GM19455 (cell line): ENCODE data around the gene SRSF12.
"Not testable (repeated sequence)": the region's sequence is repeated elsewhere in the genome, so short reads cannot be mapped to it uniquely, and the experiment has no call there.

Experiments
- ATAC-seq: cut with Tn5 transposase; IDR thresholded peaks from one replicate; pipeline ENCODE4 v1.9.1; 2021; ENCODE audit not compliant: unreplicated experiment

The SRSF12 gene

GRCh38 chr6:89073840-89074239 lies 44.0 kb downstream of the SRSF12 start:
- no peak for ATAC-seq

- no peak for ATAC-seq
Measured at GRCh38 chr6:89073014-89073620, 44.8 kb downstream of the SRSF12 start.

DNA sequence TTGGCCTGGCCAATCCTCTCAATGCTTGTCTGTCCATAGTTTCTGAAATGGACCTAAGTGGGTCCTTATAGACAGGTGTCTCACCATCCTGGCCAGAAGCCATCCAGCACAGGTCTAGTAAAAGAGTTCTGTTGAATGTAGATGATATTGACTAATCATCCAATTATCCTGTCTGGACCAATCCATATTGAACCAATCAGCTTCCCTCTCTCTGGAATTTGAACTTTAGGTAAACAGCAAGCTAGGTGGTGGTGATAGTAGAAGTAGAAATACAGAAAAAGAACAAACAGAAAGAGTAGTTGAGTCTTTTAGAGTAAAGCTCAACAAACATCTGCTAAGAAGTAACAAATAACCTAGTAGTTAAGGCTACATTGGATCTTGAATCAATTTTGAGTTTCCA lies 46.8 kb downstream of the SRSF12 start:
- no peak for ATAC-seq

DNA sequence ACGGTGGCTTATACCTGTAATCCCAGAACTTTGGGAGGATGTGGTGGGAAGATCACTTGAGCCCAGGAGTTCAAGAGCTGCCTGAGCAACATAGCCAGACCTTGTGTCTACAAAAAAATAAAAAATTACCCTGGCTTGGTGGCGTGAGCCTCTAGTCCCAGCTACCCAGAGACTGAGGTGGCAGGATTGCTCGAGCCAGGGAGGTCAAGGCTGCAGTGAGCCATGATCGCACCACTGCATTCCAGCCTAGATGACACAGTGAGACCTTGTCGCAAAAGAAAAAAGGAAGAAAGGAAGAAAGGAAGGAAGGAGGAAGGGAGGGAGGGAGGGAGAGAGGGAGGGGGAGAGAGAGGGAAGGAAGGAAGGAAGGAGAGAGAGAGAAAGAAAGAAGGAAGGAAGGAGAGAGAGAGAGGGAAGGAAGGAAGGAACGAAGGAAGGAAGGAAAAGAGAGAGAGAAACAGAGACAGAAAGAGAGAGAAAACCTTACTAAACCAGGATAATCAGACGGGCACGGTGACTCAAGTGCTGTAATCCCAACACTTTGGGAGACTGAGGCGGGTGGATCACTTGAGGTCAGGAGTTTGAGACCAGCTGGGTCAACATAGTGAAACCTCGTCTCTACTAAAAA lies 48.2 kb downstream of the SRSF12 start:
- ATAC-seq = no peak

DNA sequence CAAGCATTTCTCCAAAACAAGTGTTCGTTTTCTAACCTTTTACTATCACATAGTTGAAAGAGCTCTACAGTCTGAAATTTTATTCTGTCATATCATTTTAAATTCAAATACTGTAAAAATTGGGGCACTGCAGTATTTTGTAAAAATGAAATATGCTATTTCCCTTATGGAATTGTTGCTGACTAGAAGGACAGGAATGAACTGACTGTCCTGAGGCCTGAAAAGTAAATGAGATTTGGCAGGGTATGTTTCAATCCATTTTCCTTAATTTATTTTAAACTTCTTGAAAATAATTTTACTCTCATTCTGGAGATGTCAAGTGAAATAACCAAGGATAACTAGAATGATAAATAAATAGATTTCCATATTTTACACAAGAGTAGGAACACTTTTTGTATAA lies 49.2 kb downstream of the SRSF12 start:
- no peak for ATAC-seq

DNA sequence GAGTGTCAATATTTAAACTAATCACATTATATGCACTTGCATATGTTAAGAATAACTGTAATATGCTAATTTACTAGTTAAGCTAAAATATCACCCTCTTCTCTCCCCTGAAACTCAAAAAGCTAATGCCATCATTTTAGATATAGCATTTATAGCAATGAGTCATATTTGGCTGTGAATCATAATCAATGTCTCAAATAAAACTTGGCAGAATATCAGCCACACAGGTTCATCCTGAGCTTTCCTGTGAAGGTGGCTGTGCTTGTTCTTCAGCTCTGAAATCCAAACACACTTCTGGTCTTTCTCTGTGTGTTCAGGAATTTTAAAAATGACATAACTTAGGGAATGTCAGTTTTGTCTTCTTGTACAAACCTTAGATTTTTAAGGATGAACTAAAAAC lies 50.1 kb downstream of the SRSF12 start:
- ATAC-seq = no peak

GRCh38 chr6:89066940-89067646 lies 50.8 kb downstream of the SRSF12 start:
- ATAC-seq = no peak

- ATAC-seq = not testable (repeated sequence)
Measured at GRCh38 chr6:89066121-89066520, 51.8 kb downstream of the SRSF12 start.

DNA sequence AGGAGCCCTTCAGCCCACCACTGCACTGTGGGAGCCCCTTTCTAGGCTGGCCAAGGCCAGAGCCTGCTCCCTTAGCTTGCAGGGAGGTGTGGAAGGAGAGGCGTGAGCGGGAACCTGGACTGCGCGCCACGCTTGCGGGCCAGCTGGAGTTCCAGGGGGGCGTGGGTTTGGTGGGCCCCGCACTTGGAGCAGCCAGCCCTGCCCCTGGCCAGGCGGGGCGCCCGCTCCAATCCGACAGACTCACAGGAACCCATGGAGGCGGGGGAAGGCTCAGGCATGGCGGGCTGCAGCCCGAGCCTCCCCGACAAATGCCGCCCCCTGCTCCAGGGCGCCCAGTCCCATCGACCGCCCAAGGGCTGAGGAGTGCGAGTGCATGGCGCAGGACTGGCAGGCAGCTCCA lies 52.9 kb downstream of the SRSF12 start:
- not testable (repeated sequence) for ATAC-seq

GRCh38 chr6:89063881-89064280 lies 54.0 kb downstream of the SRSF12 start:
- ATAC-seq = no peak

GRCh38 chr6:89059227-89059626 lies 58.6 kb downstream of the SRSF12 start:
- no peak for ATAC-seq

GRCh38 chr6:89058627-89059026 lies 59.2 kb downstream of the SRSF12 start:
- no peak for ATAC-seq

DNA sequence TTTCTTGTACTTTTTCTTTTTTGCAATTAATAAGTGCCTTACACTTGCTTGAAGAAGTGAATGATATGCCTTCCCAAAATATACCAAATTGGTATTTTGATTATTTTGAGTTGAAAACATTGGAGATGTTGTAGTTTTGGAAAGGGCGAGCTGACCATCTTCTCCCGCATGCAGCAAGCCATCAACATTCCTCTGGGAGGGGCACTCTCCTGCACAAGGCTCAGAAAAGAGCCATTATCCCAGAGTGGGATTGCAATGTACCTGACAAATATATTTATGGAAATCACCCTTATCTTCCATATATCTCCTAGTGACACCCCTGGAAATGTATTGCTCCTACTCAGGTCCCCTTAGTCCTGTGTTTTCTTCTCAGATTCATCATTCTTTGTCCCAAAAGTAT lies 60.1 kb downstream of the SRSF12 start:
- ATAC-seq = no peak

GRCh38 chr6:89054208-89054607 lies 63.7 kb downstream of the SRSF12 start:
- no peak for ATAC-seq

DNA sequence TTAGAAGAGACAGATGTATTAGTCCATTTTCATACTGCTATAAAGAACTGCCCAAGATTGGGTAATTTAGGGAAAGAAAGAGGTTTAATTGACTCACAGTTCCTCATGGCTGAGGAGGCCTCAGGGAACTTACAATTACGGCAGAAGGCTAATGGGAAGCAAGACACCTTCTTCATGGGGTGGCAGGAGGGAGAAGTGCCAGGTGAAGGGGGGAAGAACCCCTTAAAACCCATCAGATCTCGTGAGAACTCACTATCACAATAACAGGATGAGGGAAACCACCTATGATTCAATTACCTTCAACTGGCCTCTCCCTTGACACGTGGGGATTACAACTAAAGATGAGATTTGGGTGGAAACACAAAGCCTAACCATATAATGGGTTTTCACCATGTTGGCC lies 66.2 kb downstream of the SRSF12 start:
- ATAC-seq = no peak

DNA sequence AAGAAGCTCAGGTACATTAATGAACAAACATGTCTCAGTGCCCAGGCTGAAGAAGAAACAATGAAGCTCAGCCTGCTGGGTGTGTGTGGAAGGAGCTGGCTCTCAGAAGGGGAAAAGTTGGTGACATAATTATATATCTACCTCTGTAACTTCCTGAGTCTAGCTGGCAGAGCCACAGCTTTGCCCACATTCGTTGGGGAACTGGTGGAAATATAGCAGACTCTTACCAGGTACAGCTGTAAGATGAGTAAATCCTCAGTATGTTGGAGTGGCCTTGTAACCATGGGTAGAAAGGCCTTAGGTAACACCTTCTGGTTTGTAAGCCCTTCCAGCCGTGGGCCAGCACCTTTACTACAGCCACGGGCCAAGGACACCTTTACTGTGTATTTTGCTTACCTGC lies 67.2 kb downstream of the SRSF12 start:
- ATAC-seq = no peak

GRCh38 chr6:89050155-89050554 lies 67.7 kb downstream of the SRSF12 start:
- no peak for ATAC-seq

DNA sequence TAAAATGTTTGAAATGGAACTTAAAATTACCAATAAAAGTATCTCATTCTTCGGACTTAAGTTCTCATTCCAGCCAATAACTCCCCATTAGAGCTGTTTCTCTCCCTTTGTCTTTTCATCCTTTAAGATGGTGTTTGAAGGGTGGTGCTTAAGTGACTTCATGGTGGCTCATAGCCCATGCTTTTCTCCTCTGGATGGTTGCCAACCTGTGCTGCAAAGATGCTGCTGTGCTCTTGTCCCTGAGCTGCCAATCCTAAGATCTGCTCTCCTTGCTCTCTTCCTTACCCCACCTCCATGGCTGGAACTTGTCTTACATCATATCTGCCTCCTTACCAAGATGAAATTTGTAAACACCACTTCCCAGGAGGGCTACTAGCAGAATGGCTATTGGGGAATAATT lies 68.9 kb downstream of the SRSF12 start:
- no peak for ATAC-seq

DNA sequence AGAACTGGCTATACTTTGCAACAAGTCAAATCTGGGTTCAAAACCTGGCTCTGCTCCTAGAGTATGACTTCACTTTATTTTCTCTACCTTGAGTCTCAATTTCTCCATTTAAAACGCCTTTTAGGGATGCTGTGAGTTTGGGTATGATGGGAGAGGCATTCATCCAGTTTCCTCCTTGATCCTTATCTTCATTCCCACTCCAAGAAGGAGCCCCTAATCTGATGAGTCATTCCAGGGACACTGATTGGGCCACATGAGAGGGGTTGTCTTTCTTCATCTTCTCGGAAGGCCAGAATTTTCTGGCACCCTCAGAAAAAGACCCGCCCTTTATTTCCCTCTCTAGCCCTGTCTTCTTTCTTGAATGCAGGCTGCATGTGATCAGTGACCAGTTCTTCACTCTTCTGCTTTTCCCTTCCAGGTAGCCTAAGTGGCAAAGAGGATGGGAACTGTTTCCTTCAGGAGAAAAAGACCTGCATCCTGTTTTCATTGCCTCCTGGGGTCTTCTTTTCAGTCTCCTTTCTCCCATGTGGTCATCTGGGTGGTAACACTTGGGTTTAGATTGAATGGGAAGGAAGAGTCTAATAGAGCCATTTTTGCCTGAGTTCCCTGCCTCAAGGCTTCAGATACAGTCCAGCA lies 69.5 kb downstream of the SRSF12 start:
- ATAC-seq = no peak

DNA sequence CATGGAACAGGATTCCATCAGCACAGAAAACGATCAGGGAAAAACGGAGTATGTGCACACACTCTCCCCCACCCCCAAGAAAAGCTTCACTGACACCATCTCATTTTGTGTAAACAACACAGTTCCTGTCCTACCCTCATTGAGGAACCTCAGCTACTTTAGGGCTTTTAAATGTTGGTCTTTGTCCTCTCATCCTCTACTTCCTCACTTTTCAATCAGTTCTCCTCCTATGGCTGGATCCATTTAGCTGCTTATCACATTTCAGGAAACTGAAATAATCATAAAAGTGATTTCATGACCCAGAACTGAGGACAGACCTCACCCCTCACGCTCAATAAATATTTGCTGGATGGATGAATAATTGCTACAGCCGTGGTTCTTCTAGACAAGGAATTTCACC lies 70.4 kb downstream of the SRSF12 start:
- no peak for ATAC-seq
